GM21825 (cell line): ENCODE measurements around the gene RCC2.

Experiments used
- ATAC-seq: cut with Tn5 transposase; IDR thresholded peaks from one replicate; pipeline ENCODE4 v1.9.1; 2021; ENCODE audit warnings: mild to moderate bottlenecking, moderate library complexity; ENCODE audit not compliant: unreplicated experiment

The RCC2 gene

DNA sequence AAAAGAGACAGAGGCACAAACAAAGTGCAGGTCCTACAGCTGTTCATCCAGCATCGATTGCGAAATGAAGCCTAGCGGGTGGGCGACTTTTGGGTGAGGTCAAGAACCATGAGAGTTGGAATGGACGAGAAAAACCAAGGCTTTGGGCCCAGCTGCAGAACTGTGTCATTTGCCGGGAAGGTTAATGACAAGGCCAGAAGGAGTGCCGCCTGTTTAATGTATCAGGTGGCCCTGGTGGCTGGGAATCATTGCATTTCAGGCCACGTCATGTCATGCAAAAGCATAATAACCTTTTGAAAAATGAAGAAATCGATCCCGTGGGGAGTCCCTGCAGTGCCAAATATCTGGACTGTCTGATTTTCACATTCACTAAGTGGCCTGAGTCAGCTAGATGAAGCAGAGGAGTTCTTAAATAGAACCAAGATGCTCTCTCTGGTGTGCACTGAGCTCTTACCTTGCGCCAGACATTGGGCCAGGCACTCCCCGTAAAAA lies 8.1 kb upstream of the RCC2 start:
- ATAC-seq: no peak

DNA sequence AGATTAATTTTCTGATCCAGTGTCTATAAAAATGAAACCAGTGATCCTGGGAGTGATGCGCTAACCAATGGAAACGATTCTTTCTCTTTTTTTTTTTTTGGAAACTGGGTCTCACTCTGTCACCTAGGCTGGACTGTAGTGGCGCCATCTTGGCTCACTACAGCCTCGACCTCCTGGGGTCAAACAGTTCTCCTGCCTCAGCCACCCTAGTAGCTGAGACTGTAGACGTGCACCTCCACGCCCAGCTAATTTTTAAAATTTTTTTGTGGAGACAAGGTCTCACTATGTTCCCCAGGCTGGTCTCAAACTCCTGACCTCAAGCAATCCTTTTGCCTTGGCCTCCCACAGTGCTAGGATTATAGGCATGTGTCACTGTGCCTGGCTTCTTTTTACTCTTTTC lies 3.4 kb upstream of the RCC2 start:
- no peak for ATAC-seq

DNA sequence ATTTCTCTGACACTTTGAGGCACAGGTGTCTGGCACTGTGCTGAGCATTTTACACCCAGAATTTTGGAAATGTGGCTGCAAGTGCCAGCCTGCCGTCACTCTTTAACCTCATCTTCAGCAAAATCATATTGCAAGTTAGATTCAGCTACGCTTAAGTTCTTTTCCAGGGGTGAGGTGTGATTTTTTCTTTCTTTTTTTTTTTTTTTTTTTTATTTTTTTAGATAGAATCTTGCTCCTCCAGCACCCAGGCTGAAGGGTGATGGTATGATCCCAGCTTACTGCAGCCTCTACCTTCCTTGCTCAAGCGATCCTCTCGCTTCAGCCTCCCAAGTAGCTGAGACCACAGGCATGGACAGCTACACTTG lies 2.5 kb upstream of the RCC2 start:
- no peak for ATAC-seq

DNA sequence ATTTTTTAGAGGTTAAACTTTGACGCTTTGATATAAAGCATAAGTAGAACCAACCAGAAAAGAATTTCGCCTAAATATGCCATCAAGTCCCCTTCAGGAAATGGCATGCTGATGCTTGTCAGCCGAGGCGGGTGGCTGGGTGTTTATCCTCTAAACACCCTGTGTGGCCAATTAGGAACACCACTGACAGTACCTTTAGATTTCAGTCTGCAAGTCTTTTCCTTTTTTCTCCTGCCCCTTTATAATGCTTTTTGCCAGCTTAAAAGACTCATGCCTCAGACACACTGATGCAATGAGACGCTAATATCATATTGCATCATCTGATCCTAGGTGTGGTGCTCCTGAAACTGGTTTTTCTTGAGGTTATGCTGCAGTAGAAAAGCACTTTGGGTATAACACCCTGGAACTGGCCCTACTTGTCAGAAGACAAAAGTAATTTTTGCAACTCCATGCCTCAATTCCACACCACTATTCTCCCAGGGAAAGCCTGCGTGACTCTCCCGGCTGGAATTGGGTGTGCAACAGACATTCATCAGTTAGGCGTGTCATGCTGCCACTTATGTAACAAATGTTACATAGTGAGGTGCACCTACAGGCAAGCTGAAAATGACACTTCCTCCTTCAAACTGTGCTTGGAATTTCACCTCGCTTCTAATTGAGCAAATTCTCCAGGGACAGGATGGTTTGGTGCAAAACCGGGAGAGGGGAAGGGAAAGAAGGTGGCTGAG lies 2.0 kb upstream of the RCC2 start:
- ATAC-seq: no peak

DNA sequence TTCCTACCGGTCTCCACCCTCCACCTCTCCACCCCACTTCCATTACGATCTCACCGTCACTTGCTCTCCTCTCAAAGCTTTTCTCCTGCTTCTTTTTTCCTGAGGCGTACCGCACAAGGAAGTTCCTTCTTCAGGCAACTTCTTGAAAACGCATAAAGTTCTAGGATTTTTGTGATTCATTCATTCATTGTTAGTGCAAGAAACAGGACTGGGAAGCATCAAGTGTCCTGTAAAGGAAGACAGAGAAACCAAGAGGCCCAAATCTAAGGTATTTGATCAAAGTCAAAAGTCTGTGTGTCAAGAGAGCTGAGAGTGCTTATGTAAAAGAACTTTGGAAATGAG lies 1.3 kb upstream of the RCC2 start:
- no peak for ATAC-seq

DNA sequence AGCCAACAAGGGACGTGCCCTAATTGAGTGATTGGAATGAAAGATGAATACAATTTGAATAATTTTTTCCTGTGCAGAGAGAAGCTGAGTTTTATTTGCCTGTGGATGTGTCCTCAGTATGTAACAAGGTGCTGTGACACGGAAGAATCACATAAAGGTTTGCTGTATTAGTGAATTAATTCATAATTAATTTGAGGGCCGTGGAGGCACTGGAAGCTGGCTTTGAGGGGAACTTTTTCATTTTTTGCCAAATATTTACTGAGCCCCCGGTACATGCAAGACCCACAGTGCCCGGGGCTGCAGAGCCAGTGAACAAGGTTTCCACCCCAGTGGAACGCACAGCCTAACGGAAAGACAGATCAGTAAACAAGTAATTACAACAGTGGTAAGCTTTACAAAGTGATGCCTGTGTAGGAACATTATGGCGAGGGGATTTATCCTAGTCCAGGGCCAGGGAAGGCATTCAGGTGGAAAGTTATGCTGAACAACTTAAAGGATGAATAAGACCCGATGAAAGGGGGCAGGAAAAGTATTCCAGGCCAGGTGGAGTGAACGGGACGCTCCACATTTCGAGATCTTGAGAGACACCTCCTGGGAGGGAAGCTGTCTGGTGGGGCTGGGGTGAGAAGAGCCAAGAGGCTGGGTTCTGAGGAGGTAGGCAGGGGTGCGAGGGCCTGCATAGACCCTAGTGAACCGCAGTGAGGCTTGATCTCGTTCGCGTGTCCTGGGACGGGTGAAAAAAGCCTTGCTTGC lies 773 bp upstream of the RCC2 start:
- ATAC-seq: no peak

DNA sequence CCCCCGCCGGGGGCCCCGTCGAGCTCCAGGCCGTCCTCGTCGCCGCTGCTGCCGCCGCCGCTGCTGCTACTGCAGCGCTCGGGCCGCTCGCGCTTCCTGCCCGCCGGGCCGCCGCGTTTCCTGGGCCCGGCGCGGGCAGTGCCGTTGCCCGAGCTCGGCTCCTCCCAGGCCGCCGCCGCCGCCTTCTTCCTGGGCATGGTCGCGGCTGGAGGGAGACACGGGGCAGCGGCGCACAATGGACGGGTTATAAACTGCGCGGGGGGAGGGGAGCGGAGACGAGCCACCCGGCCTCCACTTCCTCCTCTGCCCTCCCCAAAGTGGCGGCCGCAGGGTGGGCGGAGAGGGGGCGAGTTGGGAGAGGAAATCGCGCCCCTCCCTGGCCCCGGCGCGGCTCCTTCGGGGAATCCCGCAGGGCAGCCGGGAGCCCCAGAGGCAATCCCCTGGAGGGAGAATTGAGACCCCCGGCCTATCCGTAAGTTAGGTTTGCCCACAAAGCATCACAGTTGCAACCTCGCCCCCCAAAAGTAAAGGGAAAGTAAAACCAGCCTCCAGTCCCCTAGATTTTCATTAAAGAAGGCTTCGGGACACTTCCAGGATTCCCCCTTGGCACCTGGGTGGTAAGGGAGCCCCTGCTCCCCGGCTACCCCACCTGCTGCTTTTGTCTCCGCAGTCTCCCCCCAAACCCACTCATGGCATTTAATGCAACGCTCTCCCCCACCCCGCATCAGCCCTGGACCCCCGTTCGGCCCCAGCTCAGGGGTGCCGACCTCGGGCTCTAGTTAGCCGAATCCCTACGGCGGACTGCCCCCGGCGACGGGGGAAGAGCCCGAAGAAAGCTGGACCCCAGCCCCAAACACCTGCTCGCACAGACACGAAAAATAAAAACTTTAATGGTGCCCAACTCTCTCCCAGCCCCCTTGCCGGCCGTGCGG lies 893 bp downstream of the RCC2 start:
- peak; percentile 37 for ATAC-seq

DNA sequence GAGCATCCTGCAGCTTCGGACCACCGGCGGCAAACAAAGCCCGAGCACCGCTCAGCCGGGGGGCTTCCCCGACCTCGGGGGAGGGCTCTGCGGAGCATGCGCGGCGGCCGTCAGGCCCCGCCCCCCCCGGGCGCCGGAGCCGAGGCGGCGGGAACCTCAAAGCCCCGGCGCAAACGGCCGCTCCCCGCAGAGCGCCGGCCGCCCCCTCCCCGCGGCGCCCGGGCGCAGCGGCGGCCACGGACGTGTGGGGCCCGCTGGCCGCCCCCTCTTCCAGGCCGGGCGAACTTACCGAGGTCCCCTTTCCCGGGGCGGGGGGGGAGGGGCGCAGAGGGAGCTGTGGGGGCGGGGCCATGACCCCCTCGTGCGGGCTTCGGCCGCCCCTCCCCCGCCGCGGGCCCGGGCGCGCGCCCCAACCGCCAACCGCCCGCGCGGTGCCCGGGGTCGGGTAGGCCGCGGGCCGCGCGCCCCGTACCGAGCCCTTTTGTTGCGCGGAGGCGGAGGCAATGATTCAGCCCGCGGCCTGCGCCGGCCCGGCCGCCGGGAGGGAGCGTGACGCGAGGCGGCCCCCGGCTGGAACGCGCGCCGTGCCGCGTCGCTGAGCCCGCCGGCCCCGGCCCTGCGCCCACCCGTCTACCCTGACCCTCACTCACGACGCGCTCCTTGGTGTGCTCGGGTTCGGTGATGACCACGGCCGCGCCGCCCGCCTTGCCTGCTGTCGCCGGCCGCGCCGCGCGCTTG lies 1.7 kb downstream of the RCC2 start:
- ATAC-seq: peak; percentile 29

DNA sequence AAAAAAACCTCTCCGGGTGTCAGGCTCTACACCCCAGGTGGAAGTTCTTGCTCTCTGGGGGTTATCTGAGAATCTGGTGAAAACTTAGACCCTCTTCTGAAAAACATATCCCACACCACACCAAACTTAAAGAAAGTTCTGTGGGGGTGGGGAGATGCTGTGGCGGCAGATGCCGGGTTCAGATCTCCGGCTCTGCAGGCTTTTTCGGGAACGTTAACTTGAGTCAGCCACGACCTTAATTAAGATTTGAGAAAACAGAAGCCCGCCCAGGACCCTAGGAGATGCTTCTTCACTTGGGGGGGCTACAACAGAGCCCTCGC lies 2.3 kb downstream of the RCC2 start:
- no peak for ATAC-seq

DNA sequence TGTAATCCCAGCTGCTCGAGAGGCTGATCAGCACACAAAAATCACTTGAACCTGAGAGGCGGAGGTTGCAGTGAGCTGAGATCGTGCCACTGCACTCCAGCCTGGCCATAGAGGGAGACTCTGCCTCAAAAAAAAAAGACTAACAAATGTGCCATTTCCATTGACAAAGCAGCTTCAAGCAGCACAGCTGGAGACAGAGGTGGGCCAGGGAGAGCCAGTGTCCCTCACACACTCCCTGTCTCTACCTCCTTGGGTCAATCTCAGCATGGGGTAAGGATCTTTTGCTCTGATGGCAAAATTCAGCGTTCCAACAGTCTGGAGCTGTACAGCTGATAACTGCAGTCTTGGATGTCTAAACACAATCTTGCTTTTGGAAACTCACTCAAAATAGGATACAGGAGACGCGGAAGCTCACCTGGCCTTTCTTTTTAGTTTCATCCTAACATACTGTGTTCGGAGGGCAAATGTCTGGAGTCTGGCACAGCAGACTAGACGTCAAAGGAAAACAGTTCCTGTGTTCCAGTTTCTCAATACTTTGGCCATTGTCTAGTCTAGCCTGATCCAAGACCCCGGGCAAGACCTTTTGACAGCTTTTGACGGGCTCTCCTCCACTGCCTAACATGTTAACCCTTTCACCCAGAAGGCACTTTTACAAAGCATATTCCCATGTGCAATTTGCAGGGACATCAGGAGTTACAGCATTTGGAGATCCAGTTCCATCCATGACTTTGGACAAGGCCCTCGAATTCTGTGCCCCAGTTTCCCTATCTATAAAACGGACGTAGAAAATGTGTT lies 2.9 kb downstream of the RCC2 start:
- ATAC-seq: no peak

DNA sequence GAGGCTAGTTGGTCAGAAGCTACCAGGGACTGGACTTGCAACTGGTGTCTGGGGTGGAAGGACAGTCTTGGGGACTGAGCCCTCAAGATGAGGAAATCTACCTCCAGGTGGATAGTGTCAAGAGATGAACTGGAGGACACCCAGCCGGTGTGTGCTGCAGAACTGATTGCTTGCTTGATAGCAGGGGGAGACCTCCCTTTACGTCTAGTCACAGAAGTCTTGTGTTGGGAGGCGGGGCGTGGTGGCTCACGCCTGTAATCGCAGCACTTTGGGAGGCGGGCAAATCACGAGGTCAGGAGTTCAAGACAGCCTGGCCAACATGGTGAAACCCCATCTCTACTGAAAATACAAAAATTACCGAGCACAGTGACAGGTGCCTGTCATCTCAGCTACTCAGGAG lies 4.9 kb downstream of the RCC2 start:
- no peak for ATAC-seq

DNA sequence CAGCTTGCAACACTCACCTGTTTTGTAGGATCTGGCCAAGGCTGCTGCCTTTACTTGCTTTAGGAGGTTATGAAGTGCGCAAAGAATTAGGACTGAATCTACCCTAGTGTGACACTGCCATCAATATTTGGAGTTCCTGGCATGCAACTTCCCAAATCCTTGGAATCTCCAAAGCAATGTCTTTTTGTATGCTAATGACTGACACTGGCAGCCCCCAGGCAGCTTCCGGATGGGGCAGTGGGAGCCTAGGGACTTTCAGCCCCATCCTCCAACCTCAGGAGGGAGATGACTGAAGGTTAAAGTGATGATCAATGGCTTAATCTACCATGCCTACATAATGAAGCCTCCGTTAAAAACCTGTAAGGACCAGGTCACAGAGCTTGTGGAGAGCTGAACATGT lies 5.5 kb downstream of the RCC2 start:
- no peak for ATAC-seq

DNA sequence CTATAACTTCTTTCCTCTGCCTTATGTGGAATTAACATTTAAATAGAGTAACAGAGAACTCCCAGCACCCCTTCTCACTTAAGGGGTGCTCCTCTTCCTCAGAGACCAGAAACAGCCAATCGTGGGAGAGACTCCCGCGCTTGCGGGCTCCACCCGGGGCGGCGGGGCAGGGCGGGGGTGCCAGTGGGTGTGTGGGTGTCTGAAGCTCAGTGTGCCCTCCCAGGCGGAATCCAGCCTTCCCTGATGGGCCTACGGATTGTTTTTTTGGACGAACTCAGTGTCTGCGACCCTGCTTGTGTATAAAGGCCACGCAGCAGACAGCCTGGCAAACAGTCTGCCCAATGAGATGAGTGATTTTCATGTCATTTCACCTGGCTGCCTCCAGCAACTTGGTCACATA lies 6.2 kb downstream of the RCC2 start:
- ATAC-seq: no peak

DNA sequence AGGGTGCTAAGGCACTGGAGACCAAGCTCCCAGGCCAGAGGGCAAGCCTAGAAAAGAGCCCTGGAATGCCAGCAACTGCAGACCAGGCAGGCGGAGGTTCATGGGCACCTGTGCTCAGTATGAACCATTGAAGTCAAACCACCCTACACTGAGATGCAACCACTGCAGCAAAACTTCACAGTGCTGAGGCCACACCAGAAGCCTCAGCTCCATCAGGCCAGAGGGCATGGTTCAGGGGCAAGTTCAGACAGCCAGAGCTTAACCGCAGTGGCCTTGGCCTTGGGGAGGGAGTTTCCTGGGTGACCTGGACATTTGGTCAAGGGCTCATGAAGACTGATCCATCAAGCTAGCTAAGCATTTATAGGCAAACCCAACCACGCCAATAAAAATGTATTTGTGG lies 7.1 kb downstream of the RCC2 start:
- ATAC-seq: no peak

DNA sequence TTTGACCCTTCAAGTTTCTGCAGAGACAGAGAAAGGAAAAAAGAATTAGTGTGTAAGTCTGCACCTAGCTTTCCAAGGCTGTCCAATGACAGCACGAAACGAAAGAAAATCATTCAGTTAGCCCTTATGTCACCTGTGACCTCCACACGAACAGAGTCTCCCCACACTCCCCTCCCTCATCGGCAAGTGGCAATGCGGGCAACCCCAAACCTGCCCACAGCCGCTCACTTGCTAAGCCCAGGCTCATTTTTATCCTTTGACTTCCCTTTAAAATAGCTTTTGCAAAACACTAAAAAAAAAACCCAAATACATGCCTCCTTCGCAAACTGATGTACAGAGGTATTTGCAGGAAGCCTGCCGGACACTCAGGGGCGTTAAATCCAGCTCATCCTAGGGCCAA lies 10.3 kb downstream of the RCC2 start:
- ATAC-seq: no peak

DNA sequence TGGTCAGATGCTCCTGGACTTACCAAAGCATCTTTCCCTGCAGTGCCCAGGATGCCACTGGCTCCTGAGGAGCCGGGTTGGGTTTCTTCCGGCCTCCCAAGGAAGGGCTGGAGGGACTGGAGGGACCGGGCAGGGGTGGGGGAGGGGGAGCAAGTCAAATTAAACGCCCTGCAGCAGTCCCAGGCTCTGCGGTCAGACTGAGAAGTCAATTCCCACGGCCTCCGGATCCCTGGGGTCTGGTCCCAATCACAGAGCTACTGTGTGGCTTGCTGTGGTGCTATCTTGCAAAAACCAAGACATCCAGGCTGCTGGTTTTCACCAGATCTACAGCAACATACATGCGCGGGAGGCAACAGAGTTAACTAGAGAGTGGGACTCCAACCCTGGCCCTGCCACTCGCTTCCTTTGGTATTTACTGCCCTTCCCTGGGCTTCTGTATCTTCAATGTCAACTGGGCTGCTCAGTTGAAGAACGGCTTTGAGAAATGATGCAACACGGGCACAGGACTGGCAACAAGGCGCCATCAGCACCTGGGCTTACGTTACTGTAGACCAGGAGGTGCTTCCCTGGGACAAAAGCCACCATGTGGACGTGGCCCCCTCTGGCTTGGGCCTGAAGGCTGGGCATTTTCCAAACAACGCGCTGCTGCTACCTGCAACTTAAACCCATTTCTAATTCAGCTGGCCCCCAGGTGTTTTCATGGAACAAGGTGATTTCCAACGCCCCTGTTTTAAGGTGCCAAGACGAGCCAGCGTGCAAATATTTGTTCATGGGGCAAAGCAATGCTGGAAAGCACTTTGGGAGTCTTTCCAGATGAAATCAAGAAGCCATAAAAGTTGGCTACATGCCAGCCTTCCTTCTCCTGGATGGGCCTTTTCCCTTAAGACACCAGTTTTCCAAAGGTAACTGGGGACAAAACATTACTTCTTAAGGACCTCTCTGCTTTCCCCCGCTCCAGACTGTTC lies 11.5 kb downstream of the RCC2 start:
- no peak for ATAC-seq

DNA sequence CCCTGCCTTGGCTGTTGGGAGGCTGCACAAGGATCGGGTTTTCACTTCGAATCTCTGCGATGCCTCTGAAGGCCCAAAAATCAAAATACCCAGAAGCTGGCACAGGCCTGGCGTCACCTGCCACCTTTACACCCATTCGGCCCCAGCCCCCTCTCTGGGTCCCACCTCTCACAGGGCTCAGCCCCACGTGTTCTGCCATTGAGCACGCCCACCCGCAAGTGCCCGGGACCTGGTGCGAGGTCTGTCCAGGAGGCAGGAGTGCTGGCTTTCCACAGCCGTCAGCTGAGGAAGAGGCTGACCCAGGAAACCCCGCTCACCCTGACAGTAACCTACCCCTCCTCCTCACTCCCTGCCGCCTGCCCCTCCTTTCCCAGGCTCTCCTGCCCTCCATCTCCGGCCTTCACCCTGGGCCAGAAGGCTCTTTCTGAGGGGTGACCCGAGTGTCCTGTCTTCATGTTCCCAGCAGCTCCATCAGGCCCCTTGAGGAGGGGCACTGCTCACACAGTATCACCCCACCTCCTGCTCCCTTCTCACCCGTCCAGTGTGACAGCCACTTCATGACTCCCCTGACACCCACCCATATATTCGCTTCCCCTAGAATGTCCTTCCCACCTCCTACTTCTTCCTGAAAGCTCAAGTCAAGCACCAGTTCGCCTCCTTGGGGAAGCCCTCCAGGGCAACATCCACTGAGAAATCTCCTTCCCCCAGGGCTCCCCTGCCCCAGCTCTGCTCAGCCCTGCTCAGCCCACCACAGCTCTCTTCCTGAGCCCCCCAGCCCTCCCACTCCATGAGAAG lies 13.5 kb downstream of the RCC2 start:
- ATAC-seq: no peak

DNA sequence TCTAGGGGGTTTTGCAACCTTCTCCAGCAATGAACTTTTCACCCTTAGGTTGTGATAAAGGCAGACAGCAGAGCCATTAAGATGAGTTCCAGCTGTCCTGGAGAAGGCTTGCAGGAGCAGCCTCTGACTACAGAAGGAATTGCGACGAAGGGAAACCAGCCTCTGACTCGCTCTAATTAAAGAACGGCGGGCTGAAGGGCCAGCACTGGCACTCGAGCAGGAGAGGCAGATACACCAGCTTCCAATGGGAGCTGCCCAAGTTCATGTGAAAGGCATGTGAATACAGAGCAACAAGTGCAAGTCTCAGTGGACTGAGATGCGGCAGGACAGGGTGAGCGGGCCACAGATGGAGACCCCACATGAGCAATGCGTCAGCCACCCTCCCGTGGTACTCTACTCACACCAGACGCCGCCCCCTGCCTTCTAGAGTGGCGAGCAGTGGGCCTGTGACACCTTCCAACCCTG lies 15.7 kb downstream of the RCC2 start:
- no peak for ATAC-seq
